HG02970 (cell line): ENCODE data around the gene IL17RD.

Source experiments
- ATAC-seq: cut with Tn5 transposase; IDR thresholded peaks from one replicate; pipeline ENCODE4 v1.9.1; 2021; ENCODE audit warnings: mild to moderate bottlenecking, moderate library complexity, moderate number of reproducible peaks; ENCODE audit not compliant: unreplicated experiment, low FRiP score

The IL17RD gene

GRCh38 chr3:57133157-57133556 lies 32.0 kb downstream of the IL17RD start:
- no peak for ATAC-seq

GRCh38 chr3:57132674-57133073 lies 32.5 kb downstream of the IL17RD start:
- ATAC-seq, result no peak

DNA sequence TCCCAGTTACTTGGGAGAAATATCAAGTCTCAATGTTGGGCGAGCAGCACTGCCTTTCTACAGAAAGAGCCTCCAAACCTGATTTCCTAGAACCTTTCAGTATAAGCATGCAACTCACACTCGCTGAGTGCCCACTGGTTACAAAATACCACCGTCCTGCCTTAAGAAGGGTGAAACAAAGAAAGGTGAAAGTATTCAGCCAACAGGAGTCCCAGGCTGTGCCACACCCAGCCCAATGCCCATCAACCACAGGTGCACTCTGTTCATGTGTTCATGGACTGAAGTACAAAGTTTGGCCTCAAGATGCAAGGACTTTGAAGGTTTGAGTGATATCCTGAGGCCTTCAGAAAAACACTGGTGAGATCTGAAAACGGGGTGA lies 34.0 kb downstream of the IL17RD start:
- no peak for ATAC-seq

GRCh38 chr3:57130571-57131209 lies 34.5 kb downstream of the IL17RD start:
- no peak for ATAC-seq

- ATAC-seq, result no peak
Measured at GRCh38 chr3:57128826-57129667, 36.1 kb downstream of the IL17RD start.

GRCh38 chr3:57127891-57128518 lies 37.1 kb downstream of the IL17RD start:
- ATAC-seq, result no peak

- ATAC-seq, result no peak
Measured at GRCh38 chr3:57126244-57126643, 38.9 kb downstream of the IL17RD start.

- no peak for ATAC-seq
Measured at GRCh38 chr3:57120451-57121174, 44.5 kb downstream of the IL17RD start.

DNA sequence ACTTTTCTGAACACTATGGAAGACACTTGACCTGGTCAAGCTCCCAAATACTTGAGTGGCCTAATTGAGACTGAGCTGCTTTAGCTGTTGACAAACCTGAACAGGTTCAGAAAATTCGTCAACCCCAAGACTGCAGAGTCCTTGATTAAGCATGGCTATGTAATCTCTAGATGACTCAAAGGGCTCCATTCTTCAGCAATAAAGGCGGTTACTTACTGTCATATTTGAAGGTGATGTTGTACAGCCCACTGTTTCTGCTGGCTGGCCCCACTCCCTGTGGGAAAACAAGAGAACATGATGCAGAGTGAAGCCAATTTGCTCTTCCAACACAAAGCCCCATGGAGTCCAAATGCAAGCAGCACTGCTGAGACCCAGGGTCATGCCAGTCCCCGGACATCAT lies 45.1 kb downstream of the IL17RD start:
- no peak for ATAC-seq

- no peak for ATAC-seq
Measured at GRCh38 chr3:57118254-57118653, 46.9 kb downstream of the IL17RD start.

- no peak for ATAC-seq
Measured at GRCh38 chr3:57116501-57116900, 48.7 kb downstream of the IL17RD start.

DNA sequence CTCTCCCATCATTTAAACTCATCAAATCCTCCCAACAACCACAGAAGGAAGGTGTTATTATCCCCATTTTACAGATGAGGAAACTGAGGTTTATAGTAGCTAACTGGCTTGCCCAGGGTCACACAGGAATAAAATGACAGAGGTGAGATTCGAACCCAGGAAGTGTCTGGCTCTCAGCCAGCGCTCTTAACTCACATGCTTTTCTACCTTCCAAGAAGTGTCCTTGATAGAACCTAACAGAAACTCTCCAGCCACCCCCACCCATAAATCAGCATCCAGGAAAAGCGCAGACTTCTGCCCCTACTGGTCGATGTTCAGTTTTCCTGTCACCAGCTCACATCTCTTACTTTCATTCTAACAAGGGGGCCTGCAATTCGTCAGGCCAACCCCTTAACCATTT lies 52.9 kb downstream of the IL17RD start:
- no peak for ATAC-seq

GRCh38 chr3:57110798-57111197 lies 54.4 kb downstream of the IL17RD start:
- ATAC-seq, result no peak

DNA sequence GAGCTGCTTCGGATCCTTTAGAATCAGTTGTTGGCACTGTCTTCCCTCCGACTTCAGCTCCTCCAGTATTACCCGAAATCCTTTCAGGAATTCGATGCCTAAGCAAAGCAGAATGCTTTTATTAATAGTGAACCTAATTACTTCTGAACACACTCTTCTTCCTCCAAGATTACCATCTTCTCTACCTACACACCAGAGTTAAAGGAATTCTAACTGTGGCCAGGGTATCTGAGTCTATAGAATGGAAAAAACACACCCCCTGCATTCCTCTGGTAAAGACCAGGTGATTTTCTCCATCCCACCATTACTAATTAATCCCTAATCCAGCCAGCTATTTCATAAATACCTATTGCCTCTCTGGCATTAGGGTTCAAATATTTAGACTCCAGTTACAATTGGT lies 54.9 kb downstream of the IL17RD start:
- no peak for ATAC-seq

GRCh38 chr3:57109437-57110199 lies 55.5 kb downstream of the IL17RD start:
- ATAC-seq, result no peak

GRCh38 chr3:57108684-57109083 lies 56.5 kb downstream of the IL17RD start:
- ATAC-seq, result no peak

GRCh38 chr3:57105585-57105984 lies 59.6 kb downstream of the IL17RD start:
- no peak for ATAC-seq

DNA sequence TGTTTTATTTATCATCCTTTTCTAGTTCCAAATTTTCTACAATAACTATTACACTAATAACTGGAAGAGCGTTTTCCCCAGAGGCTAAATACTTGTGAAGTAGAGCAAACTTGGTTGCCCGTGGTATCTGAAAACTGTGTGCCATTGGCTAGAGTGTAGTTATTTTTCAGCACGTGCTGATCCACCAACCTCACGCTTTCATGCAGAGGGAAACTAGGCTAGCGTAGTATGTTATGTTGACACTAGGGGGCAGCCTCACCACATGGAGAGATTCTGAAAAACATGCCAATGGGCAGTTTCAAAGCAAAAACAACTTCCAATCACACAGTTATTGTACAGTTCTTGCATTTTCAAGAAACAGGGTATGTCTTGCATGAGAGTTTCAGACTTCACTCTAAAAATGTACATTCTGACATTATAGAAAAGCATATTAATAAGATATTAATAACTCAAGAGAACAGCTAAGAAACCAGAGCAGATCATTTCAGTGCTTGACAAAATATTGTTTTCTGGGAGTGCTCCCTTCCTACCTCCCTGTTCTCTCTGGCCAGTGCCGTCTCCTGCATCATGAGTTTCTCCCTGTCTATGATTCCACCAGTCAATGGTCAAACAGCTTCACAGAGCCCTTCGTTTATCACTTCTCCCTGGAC lies 65.0 kb downstream of the IL17RD start:
- ATAC-seq, result no peak

- no peak for ATAC-seq
Measured at GRCh38 chr3:57098418-57099310, 66.5 kb downstream of the IL17RD start.
